Stimulated activated CD4-positive, alpha-beta T cell treated with anti-CD3 and anti-CD28 coated beads, TNF-alpha, amount 100 ng/mL, for 1 hour (primary cell): Measurements from ENCODE around the gene AUTS2.

Experiments
- DNase-seq, 3 donors: peaks; one replicate each; pipeline ENCODE4 v3.0.0-alpha.2; 2020; ENCODE audit warnings: low read depth in 3 of 3, low spot score in 1 of 3

AUTS2 gene

DNA sequence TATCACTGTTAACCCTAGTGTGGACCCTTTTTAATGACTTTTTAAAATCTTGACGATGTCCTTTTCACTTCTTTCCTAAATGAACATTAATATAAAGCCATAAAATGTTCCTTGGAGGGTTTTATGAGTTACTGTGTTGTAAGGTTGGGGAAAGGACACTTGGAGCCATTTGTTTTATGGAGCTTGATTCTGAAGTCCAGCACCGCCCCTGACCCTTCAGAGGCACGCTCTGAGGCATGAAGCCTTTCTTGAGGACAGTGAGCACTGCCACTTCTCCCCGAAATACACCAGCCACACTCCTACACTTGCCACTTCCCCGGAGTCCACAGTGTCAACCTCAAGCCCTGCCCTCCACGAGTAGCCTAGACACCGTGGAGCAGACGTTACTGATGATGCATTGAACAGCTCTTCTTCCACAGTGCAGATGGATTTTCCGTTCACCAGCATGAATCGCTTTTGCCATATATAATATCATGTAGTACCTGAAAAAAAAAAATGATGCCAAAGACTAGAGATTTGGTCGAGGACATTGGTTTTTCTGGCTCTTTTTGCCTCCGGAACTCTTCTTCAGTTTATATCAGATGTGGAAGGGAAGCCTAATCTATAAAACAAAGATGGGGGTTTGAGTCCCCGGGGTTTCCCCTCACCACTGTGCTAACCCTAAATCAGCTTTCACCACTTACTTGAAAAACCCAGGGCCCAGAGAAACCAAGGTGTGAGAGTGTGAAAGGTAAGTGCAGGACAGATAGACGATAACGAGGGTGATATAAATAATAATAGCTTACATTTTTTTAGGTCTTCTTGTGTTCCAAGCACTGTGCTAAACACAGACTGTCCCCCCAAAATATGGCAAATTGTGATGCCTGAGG, 881.1 kb downstream of the AUTS2 start:
- no peak for DNase-seq

DNA sequence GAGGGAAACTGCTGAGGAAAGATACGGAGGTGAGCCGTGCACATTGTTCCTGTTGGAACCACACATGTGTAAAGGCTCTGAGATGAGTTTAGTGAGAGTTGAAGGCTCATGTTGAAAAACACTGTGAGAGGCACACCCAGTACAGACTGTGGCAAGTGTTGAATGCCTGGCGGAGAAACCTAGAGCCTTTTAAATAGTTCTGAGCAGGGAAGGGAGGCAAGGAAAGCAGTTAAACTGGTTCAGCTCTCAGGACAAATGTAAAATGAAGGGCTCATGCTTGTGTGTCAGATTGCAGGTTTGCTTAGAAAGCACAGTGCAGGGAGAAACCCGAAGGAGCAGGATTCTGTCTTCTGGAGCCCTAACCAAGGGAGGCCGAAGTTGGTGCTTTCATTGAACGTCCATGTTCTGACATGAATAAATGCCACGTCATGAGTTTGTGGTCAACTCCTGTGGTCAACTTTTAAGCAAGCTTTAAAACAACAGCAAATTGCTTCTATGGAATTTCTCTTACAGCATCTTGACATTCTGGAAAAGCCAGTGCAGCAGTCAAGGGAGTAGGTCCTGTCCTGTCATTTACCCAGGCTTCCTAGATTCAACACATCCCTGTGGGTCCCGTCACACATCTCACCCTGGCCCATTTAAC, 882.8 kb downstream of the AUTS2 start:
- no peak for DNase-seq

DNA sequence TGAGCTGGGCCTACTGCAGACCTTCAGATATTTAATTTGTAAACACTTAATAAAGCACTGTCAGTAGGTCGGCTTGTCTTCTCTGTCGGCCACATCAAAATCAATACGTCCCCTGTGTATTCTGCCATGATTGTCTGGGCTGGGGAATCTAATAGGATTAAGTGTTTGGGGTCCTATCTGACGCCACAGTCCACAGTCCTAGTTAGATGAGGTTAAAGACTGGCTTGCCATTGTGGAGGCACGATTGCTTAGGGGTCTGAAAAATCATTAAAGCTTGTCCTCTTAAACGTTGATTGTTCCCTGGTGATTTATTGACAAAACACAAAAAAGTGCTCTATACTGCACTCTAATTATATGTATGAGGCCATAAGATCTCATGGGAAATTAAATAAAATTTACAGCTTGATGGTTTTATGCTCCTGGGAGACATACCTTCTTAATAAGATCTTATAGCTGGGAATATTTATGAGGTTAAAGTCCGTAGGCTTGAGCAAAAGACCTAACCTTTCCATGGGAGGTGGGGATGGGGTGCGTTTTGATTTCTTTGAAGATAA, 883.4 kb downstream of the AUTS2 start:
- no peak for DNase-seq

DNA sequence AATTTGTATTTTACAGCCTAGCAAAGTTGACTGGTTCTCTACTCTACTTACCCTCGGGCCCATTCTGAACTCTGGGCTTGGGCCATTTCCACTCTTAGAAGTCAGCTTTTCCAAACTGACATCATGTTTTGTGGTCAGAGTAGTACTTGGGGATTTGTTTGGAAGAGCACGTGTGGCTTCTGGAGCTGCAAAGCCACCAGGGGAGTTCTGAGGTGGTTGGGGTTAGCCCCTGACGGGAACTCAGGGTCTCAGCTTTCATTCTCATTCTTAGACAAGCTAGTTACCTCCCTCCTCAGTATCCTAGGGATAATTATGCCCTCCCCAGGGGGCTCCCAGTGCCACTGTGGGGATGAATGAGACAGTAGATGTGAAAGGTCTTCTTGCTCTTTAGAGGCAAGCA, 886.0 kb downstream of the AUTS2 start:
- no peak for DNase-seq

DNA sequence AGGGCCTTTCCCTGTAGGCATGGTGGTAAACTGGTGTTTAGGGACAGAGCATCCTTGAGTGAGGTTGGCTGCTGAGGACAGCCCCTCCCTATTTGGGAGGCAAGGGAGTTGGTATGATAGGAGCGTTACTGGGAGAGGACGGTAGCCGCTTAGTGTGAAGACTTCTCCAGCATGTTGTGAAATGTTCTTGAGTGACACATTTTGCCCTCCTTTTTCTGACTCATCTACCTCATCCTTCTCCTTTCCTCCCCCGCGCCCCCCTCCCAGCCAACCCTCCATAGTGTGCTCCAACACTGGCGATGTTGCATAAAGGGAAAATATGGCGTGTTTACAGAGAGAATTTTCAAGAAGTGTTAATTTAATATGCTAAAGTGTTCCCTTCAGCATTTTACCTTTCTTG, 888.7 kb downstream of the AUTS2 start:
- DNase-seq, result no peak

DNA sequence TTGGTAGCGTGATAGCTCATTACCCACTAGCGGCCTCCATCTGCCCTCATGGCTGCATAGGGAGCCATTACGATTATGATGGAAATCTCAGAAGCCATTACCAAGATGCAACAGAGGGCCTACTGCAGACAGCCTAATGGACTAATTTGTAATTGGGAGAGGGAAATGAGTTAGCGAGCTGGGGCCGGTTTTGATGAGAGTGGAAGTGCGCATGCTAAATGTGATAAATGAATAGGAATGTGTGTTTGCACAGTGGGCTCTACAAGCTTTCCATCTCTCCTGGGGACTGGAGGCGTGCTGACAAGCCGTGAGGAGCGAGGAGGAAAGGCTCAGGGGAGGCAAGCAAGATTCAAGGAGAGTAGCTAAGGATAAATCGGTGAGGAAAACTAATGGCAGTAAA, 889.2 kb downstream of the AUTS2 start:
- DNase-seq, result no peak

DNA sequence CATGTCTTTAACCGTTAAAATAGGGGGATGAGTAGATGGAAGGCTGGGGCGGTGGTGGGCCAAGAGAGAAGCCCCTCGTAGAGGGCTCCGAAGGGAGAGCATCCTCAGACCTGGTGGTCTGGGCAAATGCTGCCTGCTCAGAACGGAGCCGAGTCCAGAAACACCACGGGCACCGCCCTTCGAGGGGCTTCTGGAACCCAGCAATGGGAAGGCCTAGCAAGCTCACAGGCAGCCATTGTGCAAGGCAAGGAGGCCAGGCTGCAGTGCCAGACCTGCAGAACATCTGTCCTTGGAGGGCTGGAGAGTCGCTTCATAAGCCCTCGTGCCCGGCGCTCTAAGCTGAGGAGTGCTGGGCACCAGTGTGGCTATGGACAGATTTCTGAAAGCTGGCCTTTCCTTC, 889.6 kb downstream of the AUTS2 start:
- no peak for DNase-seq

DNA sequence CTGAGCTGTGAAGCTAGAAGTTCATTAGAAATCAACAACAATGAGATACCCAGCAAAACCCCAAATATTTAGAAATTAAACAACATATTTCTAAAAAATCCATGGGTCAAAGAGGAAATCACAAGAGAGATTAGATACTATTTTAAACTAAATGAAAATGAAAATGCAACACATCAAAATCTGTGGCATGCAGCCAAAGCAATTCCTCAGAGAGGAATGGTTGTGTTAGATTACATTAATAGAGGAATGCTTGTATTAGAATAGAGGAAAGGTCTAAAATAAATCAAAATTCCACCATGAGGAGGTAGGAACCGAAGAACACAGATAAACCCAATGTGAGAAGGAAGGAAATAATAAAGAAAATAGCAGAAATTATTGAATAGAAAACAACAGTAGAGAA, 891.5 kb downstream of the AUTS2 start:
- no peak for DNase-seq

DNA sequence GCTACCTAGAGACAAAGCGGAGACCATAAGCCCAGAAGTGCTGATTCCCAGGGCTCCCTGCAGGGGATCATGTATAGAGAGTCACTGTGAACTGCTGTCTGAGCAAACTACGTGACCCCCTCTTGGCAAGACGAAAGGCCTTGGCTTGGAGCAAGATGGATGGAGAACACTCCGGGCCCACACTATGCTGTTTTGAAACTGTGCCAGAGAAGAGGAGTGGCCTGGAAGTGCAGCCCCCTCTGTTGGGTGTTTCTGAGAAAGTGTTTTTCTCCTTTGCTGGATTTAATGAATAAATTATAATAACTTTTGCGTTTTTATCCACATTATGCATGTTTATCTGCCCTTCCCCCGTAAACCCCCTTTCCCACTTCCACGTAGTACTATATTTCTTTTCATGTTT, 894.4 kb downstream of the AUTS2 start:
- no peak for DNase-seq

DNA sequence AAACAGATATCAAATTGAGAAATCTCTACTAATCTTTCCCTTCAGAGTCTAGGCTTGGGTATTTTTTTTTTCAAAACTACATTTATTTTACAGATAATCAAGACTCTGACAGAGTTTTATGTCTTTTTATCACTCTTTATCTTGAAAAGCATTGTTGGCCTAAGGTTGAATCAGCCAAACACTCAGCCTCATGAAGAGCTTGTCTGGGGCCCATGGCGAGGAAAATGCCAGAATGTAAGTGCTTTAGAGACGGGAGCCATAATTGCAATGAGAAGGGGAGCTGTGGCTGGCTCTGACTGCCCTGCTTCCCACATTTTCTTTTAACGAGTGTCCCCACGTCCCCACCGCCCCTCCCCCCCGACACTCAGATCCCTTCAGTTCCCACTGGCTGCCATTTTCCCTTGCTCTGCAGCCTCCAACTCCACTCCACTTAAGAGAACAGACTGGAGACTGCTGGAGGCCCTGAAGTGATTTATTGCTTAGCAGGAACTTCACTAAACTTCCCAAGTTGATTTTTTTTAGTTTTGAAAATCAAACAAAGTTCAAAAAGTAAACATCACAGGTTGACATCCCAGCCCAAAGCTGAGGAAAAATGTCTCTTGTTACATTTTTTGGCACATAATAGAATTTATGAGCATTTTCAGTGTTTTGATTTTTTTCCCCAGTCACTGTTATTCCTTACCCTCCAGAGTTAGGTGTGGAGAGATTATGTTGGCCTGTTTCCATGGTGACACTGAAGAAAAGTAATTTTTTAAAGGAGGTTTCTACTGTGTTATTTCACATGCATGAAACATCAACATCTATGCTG, 896.2 kb downstream of the AUTS2 start:
- no peak for DNase-seq

DNA sequence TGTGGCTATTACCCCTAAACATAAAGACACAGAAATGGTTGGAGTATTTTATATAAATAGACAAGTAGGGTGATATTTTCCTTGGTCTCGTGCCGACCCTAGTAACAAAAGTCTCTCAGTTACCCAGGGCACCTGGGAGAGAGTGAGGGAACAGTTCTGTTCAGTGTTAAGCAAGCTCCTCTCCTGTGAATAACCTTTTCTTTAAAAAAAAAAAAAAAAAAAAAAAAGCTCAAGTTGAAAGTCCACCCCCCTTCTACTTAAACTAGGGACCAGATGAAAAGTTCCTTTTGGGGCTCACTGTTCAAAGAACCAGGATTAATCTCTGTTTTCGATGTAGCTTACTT, 896.7 kb downstream of the AUTS2 start:
- no peak for DNase-seq

DNA sequence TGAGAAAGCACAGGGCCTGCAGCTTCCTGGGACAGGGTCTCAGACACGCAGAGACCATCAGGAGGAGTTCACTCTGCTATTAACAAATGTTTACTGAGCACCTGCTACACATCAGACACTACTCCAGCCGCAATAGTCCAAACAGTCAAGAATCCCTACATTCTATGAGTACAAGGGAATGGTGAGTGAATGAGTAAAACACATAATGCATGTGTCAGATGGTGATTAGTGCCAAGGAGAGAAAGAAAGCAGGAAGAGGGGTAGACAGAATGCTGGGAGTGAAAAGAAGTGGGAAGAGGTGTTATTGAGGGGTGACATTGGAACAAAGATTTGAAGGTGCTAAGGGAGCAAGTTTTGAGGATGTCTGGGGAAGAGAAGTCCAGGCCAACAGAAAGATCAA, 899.5 kb downstream of the AUTS2 start:
- no peak for DNase-seq

DNA sequence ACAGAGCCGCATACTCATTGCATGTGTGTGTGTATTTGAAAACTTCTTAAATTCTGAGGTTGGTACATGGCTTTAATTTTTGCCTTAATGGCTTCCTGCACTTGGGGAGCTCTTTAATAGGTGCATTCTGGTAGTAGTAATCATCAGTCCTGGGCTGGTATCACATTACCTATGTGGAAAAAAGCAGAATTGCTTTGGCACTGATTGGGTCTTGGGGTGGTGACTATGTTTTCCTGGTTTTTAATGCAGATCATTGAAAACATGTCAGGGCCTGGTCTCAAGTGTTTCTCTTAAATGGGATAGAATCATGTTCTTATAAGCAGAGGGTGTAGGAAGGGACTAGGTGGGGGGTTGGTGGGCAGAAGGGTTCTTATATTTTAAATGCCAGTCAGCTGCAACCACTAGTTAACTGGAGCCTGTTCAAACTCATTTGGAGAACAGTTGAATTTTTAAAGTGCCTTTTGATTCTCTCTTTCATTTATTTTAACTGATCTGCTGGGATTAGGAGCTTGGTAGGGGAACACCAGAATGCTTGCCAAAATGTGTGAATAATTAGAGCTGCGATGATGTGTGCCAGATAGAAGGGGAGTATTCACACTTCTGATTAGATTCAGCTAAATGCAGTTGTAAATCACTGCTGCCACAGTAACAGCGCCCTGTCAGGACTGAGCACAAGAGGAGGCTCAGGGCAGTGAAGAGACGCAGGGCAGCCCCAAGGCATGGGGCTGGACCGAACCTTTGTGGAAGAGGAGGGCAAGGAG, 900.1 kb downstream of the AUTS2 start:
- DNase-seq, result no peak

DNA sequence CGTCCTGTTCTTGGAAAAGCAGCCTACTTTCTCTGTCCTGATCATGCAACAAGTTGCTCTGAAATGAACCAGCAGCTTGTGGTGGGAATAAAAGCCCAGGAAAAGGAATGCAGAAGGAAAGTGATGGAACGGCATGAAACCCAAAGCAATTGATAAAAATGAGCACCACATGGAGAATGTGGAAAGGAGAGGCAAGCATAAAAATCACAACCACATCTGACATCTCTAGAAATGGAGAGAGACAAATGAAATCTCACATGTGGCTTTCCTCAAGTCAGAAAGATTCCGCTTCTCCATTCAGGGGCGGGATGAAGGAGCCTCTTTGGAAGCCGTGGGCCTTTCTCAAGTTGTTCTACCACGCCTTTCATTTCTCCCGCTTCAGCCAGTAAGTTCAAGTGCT, 902.0 kb downstream of the AUTS2 start:
- no peak for DNase-seq

DNA sequence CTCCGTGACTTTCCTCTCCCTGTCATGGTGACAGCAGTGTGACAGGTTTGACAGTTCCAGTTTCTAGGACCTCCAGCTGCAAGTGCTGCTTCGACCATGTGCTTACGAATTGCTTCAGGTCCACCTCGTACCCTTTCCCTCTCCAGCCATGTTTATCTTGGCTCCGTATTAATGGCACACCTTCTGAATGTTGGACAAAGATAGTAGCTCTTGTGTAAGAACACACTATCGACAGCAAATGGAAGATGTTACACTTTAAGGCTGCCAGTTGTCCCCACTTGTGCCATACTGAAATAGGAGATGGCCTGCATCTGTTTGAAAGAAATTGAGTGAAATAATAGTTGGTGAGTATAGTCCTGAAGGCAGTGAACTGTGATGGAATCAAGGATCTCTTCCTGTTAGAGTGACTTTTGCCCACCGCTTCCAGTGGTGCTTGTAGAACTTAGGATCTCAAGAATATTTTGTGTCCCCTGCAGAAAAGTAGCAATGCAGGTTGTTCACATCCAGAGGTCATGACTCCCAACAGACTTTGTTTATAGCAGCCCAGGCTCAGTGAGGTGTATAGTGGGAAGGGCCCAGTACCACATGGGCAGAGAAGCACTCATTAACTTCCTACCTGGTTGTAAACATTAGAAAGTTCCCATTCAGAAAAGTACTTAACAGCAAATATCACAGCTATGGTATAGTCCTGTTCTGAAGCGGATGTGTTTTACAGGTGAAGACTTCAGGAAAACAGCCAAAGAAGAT, 904.0 kb downstream of the AUTS2 start:
- no peak for DNase-seq

DNA sequence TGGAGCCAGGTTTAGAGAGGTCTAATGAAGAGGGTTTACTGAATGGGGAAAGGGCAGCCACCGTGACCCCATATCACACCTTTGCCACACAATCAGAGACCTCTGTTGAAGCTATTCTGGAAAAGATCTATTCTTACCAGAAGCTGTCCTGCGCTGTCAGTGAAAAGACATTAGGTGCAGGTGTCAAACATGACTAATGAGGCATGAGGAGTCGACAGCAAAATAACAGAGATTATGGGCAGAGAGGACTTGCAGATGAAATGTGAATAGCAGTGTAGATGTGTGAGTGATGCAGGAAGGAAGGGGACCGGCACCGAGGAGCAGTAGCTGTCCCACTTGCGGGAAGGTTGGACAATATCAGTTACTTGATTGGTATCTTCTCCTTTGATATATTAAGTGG, 906.0 kb downstream of the AUTS2 start:
- DNase-seq, result no peak

DNA sequence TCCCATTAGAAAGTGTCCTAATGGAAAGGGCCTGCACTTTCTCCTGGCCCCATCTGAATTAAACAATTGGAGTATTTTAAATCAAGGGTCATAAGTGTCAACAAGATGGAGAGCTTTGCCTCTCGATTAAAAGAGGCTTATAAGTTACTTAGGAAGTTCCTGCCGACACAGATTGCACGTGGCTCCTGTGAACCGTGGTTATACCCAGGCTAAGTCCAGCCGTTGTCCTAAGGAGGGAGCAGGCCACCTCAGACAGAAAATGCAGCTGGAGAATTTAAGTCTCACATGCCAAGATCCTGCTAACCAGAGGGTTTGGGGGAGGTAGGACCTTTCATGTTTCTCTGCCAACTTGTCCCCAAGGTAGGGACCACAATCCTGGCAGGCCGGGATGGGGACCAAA, 907.2 kb downstream of the AUTS2 start:
- DNase-seq, result no peak

DNA sequence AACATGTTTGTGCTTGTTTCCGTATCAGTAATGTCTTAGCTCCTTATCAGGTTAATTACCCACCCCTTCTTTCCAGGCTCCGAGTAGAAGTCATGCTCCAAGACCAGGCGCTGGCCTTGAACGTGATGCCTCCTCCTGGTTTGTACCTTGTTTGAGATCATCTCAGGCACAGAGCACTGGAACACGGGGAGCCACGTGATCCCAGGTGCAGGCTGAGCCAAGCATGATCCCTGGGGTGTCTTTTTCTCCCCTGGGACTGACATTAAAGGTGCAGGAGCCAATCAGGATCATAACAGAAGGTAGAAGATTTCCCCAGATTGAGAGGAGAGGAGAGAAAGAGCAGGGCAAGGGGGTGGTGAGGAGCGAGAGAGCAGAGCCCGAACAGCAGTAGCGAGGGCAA, 907.6 kb downstream of the AUTS2 start:
- DNase-seq, result no peak

DNA sequence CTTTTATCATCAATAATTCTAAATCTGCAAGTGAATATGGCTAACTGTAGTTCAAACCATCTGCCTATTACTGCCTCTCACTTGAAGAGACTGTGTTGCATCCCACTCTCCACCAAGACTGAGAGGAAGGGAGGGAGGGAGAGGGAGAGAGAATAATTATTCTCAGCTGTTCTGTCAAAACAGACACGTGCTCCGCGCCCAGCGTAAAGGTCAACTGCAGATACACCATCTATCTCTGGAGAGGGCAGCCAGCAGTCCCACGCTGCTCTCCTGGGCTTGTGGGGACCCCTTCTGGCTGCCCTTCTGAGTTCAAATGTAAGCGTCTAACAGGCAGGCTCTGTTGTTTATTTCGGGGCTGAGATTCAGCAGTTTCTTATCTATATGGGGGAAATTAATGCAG, 908.2 kb downstream of the AUTS2 start:
- DNase-seq, result no peak

DNA sequence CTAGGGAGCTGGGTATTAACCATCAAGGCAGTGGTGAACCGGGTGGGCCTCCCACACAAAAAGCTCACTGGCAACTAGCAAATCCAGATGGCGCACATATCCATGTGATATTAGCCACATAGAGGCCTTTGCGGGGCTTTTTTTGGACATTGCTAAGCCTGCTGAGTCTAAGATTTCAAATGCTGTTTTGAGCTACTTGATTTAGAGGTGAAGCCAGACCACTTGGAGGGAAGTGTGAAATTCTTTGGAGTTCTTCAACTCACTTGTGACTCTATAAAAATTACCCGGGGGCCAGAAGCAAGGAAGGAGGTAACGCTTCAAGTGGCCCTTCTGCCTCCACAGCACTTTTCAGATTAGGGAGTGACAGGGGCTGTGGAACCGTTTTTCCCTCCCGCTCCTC, 913.9 kb downstream of the AUTS2 start:
- no peak for DNase-seq
